BE2C (cell line): ENCODE measurements around the gene MBL2.

ENCODE experiments used
- DNase-seq: peaks from one replicate; pipeline ENCODE4 v3.0.0-alpha.2; 2020
- H3K27me3 ChIP-seq: fragments of 250-450 bp; sonication (Bioruptor Pico); 2 replicates; pipeline ENCODE4 v1.5.1; 2020; ENCODE audit warnings: mild to moderate bottlenecking
- H3K36me3 ChIP-seq: fragments of 250-450 bp; sonication (Bioruptor Pico); 2 replicates; pipeline ENCODE4 v1.5.1; 2020; ENCODE audit warnings: mild to moderate bottlenecking
- H3K4me1 ChIP-seq: fragments of 250-450 bp; sonication (Bioruptor Pico); 2 replicates; pipeline ENCODE4 v1.5.1; 2020
- H3K4me3 ChIP-seq: 2 replicates; pipeline ENCODE4 v1.5.1; 2011; ENCODE audit warnings: low read depth, low read length
- H3K9me3 ChIP-seq: fragments of 250-450 bp; sonication (Bioruptor Pico); 2 replicates; pipeline ENCODE4 v1.5.1; 2020
- TF ChIP-seq, protein P1 (sequence below): IDR thresholded peaks from 2 replicates; pipeline ENCODE4 v1.5.1; 2012; ENCODE audit warnings: mild to moderate bottlenecking, low read depth, low read length

MBL2 gene

DNA sequence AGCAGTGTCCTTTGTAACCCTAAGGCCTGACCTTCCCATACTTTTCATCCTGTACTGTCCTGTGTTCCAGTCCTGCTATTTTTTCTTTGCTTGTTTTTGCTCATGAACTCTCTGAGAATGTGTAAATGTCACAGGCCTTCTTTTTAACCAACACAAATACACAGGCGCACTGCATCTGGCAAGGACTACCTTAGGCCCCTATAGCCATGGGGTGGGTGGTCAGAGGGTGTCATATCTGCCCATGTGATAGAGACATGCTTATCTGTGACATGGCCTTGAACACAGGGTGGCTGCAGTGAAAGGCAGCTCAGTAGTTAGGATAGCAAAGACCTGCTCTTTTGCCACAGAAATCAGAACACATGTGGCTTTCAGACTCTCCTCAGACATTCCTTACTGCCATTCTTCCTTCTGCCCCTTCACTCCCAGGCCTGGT is 3.9 kb upstream of the MBL2 start:
- Histone ChIP-seq H3K27me3 (no peaks in the 10 kb centered on the region), H3K9me3 (no peaks in the 10 kb centered on the region), H3K36me3 (no peaks in the 10 kb centered on the region), H3K4me1 (no peaks in the 10 kb centered on the region), H3K4me3 (no peak overlapping the region)
- DNase-seq, result no peak
- TF ChIP-seq, protein P1, sequence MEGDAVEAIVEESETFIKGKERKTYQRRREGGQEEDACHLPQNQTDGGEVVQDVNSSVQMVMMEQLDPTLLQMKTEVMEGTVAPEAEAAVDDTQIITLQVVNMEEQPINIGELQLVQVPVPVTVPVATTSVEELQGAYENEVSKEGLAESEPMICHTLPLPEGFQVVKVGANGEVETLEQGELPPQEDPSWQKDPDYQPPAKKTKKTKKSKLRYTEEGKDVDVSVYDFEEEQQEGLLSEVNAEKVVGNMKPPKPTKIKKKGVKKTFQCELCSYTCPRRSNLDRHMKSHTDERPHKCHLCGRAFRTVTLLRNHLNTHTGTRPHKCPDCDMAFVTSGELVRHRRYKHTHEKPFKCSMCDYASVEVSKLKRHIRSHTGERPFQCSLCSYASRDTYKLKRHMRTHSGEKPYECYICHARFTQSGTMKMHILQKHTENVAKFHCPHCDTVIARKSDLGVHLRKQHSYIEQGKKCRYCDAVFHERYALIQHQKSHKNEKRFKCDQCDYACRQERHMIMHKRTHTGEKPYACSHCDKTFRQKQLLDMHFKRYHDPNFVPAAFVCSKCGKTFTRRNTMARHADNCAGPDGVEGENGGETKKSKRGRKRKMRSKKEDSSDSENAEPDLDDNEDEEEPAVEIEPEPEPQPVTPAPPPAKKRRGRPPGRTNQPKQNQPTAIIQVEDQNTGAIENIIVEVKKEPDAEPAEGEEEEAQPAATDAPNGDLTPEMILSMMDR, result no peak

DNA sequence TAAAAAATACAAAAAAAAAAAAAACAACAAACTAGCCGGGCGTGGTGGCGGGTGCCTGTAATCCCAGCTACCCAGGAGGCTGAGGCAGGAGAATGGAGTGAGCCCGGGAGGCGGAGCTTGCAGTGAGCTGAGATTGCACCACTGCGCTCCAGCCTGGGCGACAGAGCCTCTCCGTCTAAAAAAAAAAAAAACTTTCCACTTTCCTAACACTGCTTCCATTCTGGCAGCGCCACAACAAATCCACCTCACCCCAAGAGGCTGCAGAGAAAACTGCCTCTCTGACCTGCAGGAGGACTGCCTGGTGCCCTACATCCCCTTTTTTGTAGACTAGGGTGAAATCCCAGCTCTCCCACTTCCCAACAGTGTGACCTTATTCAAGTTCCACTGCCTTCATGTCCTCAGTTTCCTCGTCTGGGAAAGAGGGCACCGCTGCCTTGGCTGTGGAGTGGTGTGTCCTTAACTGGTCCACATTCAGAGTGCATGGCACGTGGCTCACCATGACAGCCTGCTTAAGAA is 2.6 kb upstream of the MBL2 start:
- Histone ChIP-seq H3K36me3 (no peaks in the 10 kb centered on the region), H3K9me3 (no peaks in the 10 kb centered on the region), H3K4me1 (no peaks in the 10 kb centered on the region), H3K4me3 (no peak overlapping the region), H3K27me3 (no peaks in the 10 kb centered on the region)
- TF ChIP-seq, protein P1, result no peak
- DNase-seq, result no peak

DNA sequence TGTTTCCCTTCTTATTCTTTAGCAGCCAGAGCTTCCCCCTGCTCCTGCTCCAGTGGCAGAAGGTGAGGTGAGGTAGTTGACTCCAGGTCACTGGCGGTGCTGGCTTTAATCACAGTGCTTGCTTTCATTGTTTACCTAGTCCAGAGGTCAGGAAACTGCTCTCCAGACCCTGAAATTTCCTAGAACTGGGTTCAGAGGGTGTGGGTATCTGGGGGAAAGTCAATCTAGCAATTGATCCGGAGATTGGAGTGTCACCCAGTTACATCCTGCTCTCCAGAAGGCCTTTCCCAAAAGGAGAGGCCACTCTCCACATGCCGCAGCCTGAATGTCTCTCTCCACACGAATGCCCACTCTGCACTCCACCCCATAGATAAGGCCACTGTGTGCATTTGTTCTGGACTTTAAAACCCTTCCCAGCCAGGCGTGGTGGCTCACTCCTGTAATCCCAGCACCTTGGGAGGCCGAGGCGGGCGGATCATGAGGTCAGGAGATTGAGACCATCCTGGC is 2.1 kb upstream of the MBL2 start:
- Histone ChIP-seq H3K4me1 (no peaks in the 10 kb centered on the region), H3K27me3 (no peaks in the 10 kb centered on the region), H3K36me3 (no peaks in the 10 kb centered on the region), H3K4me3 (no peak overlapping the region), H3K9me3 (no peaks in the 10 kb centered on the region)
- TF ChIP-seq, protein P1, result no peak
- DNase-seq, result no peak

DNA sequence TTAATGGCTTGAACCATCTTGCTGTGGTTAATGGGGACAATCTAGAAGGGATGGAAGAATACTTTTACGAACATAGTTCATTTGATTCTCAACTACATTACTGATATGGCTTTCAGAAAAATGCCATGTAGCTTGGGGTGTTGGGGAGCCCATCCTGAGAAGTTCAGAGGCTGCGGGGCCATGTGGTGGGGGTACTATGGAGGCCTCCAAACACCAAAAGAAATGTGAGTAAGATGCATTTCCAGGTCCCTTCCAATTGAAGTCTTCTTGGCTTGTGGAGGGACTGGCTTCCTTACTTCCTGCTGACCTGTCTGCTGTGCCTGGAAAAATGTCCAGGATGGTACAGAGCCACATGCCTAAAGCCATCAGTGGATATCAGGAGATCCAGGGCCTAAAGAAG is 1.6 kb upstream of the MBL2 start:
- no peaks in the 10 kb centered on the region for H3K36me3 ChIP-seq
- H3K27me3 ChIP-seq, result no peaks in the 10 kb centered on the region
- DNase-seq, result no peak
- no peak overlapping the region for H3K4me3 ChIP-seq
- H3K9me3 ChIP-seq, result no peaks in the 10 kb centered on the region
- TF ChIP-seq, protein P1, result no peak
- H3K4me1 ChIP-seq, result no peaks in the 10 kb centered on the region

DNA sequence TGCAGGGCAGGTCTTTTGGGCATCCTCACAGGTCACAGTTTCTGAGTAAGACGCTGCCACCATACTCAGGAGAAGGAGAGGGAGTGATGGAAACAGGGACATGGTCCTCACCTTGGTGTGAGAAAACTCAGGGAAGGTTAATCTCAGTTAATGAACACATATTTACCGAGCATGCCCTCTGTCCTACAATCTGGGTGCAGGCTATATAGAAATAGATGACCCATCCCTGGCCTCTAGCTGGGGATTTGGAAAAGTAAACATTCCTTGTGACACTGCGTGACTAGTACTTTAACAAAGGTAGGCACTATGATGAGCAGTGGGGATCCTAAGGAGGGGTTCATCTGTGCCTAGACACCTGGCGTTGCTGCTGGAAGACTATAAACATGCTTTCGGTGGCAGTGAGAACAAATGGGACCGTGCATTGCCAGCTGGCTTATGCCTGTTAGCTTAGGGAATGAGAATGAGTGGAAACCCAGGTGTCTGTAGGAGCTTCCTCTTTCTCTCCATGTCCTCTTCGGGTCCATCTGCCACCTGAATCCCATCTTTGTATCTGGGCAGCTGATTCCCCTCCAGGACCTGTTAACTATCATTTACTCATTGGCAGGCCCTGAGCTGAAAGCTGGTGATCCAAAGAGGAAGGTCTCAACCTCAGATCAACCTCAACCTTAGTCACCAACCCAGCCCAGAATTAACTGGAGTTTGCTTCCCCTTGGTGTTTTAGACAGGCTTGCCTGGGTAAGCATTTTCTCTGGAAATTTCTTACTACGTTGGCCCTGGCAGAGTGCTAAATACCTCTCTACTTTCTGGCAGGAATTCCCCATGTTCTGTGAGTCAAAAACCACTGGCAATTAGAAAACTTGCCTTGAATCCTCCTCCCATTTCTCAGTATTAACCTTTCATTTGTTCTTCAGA is 794 bp downstream of the MBL2 start:
- H3K9me3 ChIP-seq, result no peaks in the 10 kb centered on the region
- H3K36me3 ChIP-seq, result no peaks in the 10 kb centered on the region
- no peaks in the 10 kb centered on the region for H3K27me3 ChIP-seq
- H3K4me3 ChIP-seq, result no peak overlapping the region
- no peak for DNase-seq
- TF ChIP-seq, protein P1, result no peak
- no peaks in the 10 kb centered on the region for H3K4me1 ChIP-seq

DNA sequence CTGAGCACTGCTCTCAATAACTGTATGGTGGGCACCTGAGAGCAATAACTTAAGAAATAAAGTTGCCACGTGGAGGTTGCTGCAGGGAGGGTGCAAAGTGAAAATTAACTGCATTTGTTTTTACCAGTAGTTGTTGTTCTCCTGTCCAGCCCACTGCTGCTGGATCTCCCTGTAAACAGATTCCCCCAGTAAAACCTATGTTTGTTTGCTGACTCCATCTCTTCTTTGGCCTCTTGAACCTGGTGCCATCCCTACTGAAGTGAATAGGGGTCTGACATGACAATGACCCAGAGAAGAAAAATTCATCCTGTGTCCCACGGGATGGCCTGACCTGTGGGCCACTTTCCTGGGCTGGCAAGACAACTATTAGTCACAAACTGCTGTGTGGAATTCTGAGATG is 1.7 kb downstream of the MBL2 start:
- TF ChIP-seq, protein P1, result no peak
- Histone ChIP-seq H3K27me3 (no peaks in the 10 kb centered on the region), H3K4me1 (no peaks in the 10 kb centered on the region), H3K36me3 (no peaks in the 10 kb centered on the region), H3K9me3 (no peaks in the 10 kb centered on the region), H3K4me3 (no peak overlapping the region)
- no peak for DNase-seq
